ENCODE measurements around the gene CEACAM8.
"Not testable (repeated sequence)": the region's sequence is repeated elsewhere in the genome, so short reads cannot be mapped to it uniquely, and the experiment has no call there.

CEACAM8 gene

DNA sequence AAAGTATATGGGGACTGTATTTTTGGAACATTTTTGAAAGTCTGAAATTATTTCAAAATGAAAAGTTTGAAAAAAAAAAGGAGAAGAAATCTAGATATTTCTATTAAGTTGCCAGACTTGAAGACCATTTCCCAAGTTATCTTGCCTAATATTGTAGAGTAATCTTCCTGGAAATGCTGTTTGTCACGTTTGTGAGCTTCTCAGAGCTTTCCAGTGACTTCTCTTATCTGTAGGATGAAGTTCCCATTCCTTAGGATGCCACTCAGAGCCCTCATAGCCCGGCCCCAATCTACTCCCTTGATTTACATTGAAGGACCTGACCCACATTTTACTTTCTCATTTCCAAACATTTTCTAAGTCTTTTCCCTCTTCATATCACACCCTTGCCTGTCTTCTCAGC, 23.6 kb downstream of the CEACAM8 start:
- no peak for DNase-seq

DNA sequence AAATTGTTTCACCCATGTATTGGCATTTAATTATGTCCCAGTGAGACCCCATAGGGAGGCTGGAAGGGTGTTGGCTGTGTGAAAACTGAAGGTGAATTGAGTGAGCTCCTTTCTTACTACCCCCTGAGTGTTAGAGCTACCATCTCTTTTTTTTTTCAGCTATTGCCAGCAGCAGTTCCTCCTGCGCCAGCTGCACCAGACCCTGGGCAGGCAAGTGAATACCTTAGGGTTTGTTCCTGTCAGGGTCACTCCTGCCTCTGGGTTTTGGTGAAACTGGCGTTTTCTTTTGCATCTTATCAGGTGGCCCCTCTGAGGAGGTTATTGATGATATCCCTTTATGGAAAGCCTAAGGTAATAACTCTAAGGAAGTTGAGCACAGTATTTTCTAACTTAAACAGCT, 25.5 kb downstream of the CEACAM8 start:
- DNase-seq: no peak

DNA sequence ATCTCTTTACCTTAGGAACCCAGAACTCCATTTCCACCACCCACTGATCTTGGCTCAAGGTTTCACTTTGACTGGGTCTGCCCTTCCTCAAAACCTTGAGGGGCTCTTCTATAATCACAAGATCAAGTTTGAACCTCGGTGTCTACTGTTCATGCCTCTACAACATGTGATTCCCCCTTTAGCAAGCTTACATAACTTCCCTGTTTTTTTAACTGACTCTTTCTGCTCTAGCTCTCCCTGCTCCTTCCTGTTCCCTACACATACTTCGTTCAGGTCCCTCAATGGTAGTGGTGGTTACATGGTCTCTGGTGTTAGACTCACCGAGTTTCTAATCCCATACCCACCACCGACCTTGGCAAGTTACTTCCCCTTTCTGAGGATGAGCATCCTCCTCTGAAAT, 26.7 kb downstream of the CEACAM8 start:
- no peak for DNase-seq

DNA sequence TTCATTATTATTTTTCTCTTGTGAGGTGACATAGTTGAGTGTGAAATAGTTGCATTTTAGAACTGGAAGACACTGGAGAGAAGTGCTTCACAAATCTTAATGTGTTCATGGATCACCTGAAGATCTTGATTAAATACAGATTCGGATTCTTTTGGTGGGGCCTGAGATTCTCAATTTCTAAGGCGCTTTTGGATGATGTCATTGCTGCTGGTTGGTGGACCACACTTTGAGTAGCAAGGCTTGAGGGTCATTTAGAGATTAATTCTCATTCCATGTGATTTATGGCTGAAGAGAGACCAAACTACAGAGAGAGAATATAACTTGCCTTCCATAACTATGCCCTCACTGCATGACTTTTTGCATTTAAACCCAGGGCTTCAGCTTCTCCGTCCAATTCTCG, 27.2 kb downstream of the CEACAM8 start:
- no peak for DNase-seq

DNA sequence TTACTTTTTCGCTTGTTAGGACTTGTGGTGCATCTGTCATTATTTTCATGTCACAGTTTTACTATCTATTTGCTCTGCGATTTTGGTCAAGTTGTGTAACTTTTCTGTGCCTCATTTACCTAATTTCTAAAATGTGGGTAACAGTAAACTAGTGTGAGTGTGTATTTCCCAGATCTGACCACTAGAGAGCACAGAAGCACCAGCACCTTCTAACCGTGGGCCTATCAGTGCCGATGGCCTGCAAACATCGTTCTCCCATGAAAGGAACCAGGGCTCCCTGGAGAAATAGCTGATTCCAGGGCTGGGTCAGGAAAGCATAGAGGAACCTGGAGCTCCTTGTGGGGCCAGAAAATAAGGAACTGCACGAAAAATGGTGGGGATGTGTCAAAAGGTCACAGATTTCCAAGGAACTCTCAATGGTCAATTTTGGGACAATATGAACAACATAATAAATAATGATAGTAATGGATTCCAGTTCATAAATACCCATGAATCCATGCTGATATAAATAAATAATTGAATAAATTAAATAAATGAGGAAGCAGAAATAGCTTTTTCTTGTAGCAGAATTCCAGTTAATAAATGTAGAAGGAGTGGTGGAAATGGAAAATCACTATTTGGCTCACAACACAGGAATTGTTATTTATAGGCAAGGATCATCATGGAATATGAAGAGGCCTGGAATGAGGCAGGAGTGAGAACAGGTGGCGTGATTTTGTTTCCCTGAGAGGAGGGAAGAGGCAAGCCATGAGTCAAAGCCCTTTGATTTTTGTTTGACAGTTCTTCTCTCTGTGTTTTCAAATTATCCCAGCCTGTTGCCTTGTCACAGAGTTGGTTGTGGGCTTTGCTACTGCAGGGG, 31.1 kb downstream of the CEACAM8 start:
- peak in 1 of 2 donors; percentile 8 for DNase-seq

DNA sequence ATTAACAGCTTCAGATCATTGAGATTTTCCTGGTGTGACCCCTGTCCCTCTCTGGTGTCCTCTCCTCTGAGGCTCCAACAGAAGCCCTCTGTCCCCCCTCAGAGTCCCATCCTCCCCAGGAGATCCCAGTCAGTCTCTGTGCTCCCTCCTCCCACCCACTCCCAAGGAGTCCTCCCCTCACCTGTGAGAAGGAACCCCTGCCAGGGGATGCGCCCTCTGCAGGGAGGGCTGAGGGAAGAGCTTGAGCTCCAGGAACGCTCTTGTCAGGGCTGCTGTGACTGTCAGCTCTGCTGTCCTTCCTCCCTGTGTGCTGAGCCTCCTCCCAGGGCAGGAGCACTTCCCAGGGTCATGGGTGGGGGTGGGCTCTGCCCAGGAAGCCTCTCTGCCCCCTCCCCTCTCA, 33.2 kb downstream of the CEACAM8 start:
- no peak for DNase-seq

DNA sequence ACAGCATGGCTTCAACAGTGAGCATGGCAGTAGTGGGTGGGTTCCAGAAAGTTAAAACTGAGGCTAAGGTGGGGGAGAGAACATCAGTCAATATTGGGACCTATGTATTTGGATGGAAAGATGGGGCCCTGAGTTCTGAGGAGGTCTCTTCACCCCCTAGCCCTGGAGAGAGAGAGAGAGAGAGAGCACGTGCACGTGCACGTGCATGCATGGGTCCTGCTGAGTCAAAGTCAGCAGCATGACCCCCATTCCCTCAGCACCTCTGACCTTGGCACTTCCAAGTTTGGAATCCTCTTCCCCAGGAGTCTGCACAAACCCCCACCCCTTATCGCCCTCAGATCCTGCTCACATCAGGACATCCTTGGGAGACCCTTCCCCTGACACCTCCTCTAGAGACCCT, 34.0 kb downstream of the CEACAM8 start:
- no peak for DNase-seq

DNA sequence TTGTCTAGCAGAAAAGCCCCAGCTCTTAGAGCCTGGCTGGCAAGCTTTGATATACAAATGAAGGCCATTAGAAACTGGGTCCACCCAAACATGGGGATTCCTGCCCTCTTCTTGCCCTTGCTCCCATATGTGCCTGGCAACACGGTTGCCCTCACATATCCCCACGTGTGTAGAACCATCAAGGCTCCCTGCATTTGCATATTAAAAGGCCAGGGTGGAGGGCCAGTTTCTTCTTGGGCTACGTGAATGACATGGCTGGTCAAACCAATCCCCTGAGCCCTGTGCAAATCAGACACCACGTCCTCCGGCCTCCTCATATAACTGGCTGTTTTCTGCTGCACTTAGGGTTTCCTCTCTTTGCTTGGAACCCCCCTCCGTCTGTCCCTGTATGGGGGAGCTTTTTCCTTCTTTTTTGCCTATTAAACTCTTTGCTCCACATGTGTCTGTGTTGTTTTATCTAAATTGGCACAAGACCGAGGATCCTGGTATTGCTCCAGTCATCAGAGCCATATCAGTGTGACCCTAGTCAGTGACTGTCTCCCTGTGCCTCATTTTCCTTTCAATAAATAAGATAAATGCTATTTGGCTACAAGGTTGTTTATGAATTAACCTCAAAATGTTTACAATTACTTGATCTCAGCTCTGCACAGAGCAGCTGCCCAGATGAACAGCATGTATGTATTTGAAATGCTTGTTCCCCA, 36.1 kb downstream of the CEACAM8 start:
- no peak for DNase-seq

DNA sequence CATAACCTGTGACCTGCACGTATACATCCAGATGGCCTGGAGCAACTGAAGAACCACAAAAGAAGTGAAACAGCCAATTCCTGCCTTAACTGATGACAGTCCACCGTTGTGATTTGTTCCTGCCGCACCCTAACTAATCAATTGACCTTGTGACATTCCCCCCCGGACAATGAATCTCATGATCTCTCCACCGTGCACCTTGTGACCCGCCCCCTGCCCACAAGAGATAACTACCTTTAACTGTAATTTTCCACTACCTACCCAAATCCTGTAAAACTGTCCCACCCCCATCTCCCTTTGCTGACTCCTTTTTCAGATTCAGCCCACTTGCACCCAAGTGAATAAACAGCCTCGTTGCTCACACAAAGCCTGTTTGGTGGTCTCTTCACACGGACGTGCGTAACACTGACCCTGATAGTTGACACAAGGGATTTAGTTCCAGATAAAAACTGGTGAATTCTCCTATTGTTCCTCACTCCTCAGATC, 37.3 kb downstream of the CEACAM8 start:
- DNase-seq: not testable (repeated sequence)

DNA sequence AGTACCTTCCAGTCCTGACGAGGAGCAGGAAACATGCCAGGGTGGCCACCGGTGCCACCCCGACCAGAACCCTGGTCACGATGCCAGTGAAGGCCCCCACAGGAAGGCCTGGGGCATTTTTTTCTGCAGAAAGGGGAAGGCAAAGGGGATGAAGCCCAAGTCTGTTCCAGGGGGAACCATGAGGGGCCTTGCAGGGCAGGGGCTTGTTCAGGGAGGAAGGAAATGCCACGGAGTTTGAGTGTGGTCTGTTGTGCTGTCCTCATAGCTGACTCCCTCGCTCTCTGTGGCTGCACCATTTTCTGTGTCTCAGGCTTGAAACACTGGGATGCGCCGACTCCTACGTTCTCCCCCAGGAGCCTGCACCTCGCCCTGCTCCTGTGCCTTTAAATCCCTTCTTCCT, 38.9 kb downstream of the CEACAM8 start:
- no peak for DNase-seq

DNA sequence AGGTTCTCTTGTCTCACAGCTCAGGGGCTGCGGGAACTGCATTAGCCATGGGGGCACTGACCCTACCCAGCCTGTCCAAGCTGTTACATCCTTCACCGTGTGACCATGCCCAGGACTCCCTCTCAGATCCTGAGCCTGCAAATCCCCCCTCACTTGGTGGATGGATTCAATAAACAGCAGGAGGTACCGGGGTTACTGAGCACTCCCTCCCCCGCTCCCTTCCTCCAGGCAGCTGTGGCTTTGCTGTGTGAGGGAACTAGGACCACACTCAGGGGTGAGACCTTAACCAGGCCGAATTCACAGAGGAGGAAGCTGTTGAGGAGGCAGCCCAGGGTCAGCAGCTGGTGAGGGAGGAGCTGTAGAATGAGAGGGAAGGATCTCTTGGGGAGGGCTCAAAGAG, 39.4 kb downstream of the CEACAM8 start:
- no peak for DNase-seq

DNA sequence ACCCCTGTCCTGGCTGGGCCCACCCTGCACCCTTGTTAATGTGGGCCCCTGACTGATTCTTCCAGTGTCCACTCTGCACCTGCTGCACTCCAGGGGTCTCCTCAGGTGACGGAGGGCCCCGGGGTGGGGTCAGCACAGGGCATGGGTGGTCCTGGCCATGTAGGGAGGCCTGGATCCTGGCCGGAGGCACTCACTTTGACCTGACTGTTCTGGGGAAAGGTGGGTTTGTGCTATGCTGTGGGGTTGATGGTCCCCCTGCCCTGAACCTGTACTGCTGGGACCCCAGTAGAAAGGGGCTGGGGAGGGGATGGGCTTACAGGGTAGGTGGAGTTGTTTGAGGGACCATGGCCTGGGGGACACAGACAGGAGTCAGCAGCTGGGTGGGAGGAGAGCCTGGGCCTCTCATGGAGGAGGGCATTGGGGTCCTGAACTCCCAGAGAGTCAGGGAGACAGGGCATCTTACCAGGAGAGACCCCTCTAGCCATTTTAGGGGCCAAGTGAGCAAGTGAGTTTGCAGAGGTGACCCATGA, 40.6 kb downstream of the CEACAM8 start:
- no peak for DNase-seq

DNA sequence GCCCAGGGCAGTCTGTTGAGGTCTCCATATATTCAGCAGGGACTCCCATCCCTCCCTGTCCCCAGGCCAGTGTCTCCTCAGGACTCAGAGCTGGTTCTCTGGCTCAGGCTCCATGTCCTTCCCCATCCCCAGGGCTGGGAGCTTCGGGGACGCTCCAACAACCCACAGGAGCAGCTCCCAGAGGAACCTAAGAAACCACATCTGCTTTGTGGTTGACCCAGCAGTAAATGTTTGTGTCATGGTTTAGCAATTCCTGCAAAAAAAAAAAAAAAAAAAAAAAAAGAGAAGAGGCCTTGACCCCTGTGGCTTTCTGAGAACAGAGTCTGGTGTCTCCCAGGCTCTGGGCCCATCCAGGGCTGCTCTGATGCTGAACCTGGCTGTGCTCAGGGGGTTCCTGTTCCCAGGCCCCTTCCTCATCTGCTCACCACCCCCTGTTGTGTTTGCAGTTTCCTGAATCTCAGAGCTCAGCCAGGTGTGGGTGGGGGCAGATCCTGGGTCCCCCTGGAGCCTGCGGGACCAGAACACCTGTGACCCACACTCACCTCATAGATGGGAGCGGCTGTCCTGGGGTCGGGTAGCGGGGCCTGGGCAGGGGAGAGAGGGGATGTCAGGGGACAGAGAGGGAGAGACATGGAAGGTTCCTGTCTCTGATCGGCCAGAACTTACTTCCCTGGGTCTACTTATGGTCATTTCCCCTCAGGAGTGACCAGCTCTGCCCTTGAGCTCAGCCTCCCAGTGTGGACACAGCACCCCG, 41.3 kb downstream of the CEACAM8 start:
- DNase-seq: no peak

DNA sequence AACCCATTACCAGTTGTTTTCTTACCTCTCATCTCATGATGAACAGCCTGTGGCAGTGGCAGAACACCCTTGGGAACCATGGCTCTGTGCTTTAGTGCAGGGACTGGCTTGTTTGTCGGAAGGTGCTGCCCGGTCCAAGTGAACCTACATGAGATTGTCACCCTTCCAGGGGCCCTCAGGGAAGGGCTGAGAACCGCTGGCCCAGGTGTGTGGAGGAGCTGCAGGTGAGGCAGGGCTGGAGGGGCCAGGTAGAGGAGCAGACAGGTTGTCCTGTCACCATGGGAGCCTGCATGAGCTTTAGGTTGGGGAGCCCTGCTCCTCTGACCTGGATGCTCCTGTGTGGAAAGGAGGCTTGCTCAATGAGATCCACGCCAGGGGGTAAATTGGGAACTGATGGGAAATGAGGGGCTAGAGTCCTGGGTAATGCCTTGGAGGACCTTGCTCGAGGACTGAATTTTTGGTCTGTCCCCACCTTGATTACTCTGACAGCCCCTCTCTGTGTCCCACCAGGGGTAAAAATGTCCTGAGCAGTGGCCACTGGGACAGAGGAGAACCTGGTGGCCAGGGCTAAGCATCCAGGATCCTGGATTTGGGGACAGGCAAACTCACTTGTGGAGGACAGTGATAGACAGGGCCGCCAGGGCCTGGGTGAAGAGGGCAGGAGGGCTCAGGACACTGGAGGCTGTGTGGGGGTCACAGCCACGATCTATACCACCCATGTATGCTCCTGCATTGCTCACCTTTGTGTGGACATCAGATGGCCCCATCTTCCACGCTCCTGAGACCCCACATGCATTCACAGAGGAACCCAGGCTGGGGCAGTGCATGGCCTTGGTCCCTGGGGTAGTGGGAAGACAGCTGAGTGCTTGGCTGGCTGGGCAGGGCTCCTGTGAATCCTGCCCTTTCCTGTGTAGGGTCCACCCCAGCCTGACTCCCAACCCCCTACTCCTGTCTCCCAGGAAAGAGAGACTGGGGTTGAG, 42.3 kb downstream of the CEACAM8 start:
- DNase-seq: no peak

DNA sequence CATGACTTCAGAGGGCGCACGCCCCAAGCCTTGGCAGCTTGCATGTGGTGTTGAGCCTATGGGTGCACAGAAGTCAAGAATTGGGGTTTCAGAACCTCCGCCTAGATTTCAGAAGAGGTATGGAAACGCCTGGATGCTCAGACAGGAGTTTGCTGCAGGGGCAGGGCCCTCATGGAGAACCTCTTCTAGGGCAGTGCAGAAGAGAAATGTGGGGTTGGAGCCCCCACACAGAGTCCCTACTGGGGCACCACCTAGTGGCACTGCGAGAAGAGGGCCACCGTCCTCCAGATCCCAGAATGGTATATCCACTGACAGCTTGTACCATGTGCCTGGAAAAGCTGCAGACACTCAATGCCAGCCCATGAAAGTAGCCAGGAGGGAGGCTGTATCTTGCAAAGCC, 44.2 kb downstream of the CEACAM8 start:
- not testable (repeated sequence) for DNase-seq

DNA sequence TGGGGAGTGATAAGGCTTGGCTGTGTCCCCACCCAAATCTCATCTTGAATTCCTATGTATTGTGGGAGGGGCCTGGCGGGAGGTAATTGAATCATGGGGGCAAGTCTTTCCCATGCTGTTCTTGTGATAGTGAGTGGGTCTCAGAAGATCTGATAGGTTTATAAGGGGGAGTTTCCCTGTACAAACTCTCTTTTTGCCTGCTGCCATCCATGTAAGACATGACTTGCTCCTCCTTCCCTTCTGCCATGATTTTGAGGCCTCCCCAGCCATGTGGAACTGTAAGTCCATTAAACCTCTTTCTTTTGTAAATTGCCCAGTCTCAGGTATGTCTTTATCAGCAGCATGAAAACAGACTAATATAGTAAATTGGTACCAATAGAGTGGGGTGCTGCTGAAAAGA, 45.7 kb downstream of the CEACAM8 start:
- not testable (repeated sequence) for DNase-seq

DNA sequence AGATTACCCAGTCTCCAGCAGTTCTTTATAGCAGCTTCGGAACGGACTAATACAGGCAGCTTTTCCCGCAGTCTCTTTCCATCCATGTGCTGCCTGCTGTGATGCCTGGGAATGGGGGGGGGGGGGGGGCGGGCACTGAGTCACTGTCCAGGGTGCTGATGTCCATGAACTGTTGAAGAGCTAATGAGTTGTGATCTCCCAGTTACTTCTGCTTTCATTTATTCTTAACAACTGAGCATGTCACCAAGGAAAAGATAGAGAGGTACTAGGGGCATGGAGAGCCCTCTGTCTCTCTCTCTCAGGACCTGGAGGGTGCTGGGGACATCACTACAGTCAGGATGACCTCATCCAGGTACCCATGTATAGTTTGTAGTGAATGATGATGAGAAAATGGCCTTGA, 46.2 kb downstream of the CEACAM8 start:
- no peak for DNase-seq

DNA sequence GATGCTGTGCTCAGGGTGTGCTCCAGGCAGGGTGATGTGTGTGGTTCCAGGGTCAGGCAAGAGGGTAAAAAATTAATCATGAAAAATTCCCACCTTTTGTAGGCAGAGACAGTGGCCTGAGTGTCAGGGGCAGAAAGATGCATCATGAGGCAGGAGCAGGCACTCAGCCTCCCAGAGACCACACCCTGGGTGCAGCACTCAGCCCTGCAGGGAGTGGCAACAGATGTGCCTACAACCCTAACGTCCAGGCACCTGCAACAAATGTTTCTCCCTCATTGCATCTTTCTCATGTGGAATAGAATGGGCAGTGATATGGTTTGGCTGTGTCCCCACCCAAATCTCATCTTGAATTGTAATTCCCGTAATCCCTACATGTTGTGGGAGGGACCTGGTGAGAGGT, 46.8 kb downstream of the CEACAM8 start:
- DNase-seq: no peak

DNA sequence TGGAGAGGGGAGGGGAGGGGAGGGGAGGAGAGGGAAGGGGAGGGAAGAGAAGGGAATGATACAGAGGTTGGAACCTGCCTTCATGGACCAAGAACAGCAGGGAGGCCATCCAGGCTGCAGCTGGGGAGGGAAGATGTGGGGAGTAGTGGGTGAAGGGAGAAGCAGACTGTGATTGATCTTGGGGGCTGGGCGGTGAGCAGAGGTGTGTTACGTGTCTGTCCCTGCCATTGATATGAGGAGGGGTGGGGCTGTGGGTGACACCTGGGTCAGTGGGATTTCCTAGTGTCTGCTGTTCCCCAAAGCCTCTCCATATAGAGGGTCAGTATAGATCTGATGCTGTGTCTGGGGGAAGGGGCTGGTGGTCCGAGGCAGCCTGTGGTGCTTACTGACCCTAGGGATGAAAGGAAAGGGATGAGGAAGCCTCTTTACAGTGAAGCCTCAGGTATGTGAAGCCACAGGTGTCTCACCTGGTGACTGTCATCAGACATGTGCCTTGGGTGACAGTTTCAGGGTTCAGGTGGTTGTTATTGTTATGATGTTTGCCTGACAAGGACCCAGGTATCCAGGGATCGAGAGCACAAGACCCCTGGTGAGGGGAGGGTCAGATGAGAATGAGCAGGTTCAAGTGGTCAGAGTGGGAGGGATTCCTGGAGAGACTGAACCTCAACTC, 47.8 kb downstream of the CEACAM8 start:
- DNase-seq: no peak

DNA sequence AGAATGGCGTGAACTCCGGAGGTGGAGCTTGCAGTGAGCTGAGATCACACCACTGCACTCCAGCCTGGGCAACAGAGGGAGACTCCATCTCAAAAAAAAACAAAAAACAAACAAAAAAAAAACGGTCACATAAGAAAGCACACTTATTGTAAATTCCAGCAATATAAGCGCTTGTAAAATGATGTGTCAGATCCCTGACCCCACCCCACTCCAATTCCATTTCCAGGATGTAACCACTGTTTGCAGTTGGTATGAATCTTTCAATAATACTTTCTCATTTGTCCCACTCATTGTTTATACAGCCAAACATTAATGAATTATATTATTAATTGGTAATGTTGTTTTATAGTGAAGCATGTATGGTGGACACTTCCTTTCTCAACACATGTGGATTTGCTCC, 50.6 kb downstream of the CEACAM8 start:
- DNase-seq: no peak

DNA sequence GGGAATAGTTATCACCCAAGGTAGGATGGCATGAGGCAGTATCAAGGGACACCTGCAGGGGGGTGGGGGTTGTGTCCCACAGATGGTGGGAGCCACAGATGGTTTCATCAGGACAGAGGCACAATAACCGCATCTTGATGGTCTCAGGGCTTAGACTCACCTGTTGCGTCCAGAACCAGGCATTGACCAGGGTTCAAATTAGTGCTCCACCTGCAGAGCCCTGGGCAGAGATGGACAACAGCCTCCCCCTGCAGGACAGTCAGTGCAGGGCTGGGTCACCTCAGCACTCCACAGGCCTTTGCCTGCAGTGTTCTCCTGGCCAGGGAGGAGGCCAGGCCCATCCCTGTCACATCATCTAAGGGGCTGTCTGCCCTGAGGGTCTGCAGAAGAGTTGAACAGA, 51.9 kb downstream of the CEACAM8 start:
- no peak for DNase-seq

Measured in stimulated activated CD4-positive, alpha-beta T cell treated with anti-CD3 and anti-CD28 coated beads, Interleukin-2, amount 100 ng/mL, for 24 hours (primary cell).